Bronchial smooth muscle cell (primary cell): ENCODE data around the gene TSR2. TPM values are rescaled to one million over a fixed set of nuclear protein-coding genes. Genes with fewer than 3 reads are reported as not detected.

ENCODE experiments used
- total RNA-seq: library from RNA; depleted of rRNA; stranded (reverse); fragments of >200 nt; gene quantifications from 2 replicates; pipeline ENCODE4 v1.2.1, GENCODE V29; 2014

Gene TSR2
- 15.8 and 17.5 TPM in 2 replicates for total RNA-seq

GRCh38 chrX:54439960-54440871 lies at the start of gene TSR2:
Gene TSR2, plus strand, starts transcription at chrX:54440404. Its CDS starts 18 bp downstream, at chrX:54440422.

Other genes starting within 250 kb of the TSR2 start
- 0.16 and 0.17 TPM in 2 replicates for gene WNK3, start 82.4 kb upstream of the TSR2 start, total RNA-seq
- gene FGD1, start 55.8 kb downstream of the TSR2 start, total RNA-seq, result 3.1 and 3.6 TPM in 2 replicates
- gene GNL3L, start 89.8 kb downstream of the TSR2 start, total RNA-seq, result 15.0 and 16.5 TPM in 2 replicates